Fibroblast of peridontal ligament (primary cell): ENCODE results near the gene VPS11.

Experiments
- DNase-seq: peaks from one replicate; pipeline ENCODE4 v3.0.0-alpha.2; 2010; ENCODE audit errors: extremely low read depth

Gene VPS11

GRCh38 chr11:119081682-119082260 lies 14.2 kb downstream of the VPS11 start:
- no peak for DNase-seq

- DNase-seq: peak; percentile 92
Measured at GRCh38 chr11:119084663-119085436, 17.2 kb downstream of the VPS11 start, which contains the start of gene HMBS. Gene HMBS (plus strand): TSS chr11:119084881. CDS start chr11:119085034, 153 bp downstream.

- no peak for DNase-seq
Measured at GRCh38 chr11:119085437-119085847, 17.8 kb downstream of the VPS11 start.

- no peak for DNase-seq
Measured at GRCh38 chr11:119087123-119087522, 19.5 kb downstream of the VPS11 start.

- DNase-seq: no peak
Measured at GRCh38 chr11:119087747-119088241, 20.2 kb downstream of the VPS11 start.

GRCh38 chr11:119088406-119088805 lies 20.8 kb downstream of the VPS11 start:
- DNase-seq: no peak

GRCh38 chr11:119089319-119089718 lies 21.7 kb downstream of the VPS11 start:
- no peak for DNase-seq

GRCh38 chr11:119091178-119091577 lies 23.6 kb downstream of the VPS11 start:
- DNase-seq: peak; percentile 41

- no peak for DNase-seq
Measured at GRCh38 chr11:119091966-119092879, 24.6 kb downstream of the VPS11 start.

- DNase-seq: no peak
Measured at GRCh38 chr11:119092880-119093842, 25.5 kb downstream of the VPS11 start.

- DNase-seq: peak; percentile 35
Measured at GRCh38 chr11:119093942-119094815, 26.6 kb downstream of the VPS11 start.

GRCh38 chr11:119094816-119095065 lies 27.1 kb downstream of the VPS11 start:
- peak; percentile 77 for DNase-seq

GRCh38 chr11:119095066-119095880 lies 27.7 kb downstream of the VPS11 start:
- peak; percentile 99 for DNase-seq

- DNase-seq: no peak
Measured at GRCh38 chr11:119099711-119100110, 32.1 kb downstream of the VPS11 start.

- DNase-seq: peak; percentile 63
Measured at GRCh38 chr11:119100246-119100970, 32.8 kb downstream of the VPS11 start.

GRCh38 chr11:119100994-119101758 lies 33.6 kb downstream of the VPS11 start:
- DNase-seq: no peak

GRCh38 chr11:119101759-119102423 lies 34.3 kb downstream of the VPS11 start, which contains the start of gene DPAGT1:
Gene DPAGT1 (minus strand): TSS chr11:119101853. CDS start chr11:119101655, 198 bp downstream.
- DNase-seq: peak; percentile 97
